ENCODE measurements around the gene NR1I2.

Gene NR1I2

GRCh38 chr3:119781330-119782198 lies at the start of gene NR1I2:
Gene NR1I2 (plus strand): TSS chr3:119782101.
- DNase-seq = no peak

- no peak for DNase-seq
These were observed 48.1 kb upstream of the NR1I2 start for GRCh38 chr3:119733812-119734211.

- no peak for DNase-seq
These were observed 43.2 kb upstream of the NR1I2 start for GRCh38 chr3:119738741-119739140.

- DNase-seq = no peak
These were observed 40.0 kb upstream of the NR1I2 start for GRCh38 chr3:119741657-119742590.

- no peak for DNase-seq
These were observed 38.0 kb upstream of the NR1I2 start for GRCh38 chr3:119743921-119744320.

- DNase-seq = no peak
These were observed 36.0 kb upstream of the NR1I2 start for GRCh38 chr3:119745942-119746341.

GRCh38 chr3:119746423-119746822 lies 35.5 kb upstream of the NR1I2 start:
- DNase-seq = no peak

- no peak for DNase-seq
These were observed 34.5 kb upstream of the NR1I2 start for GRCh38 chr3:119747357-119747756.

GRCh38 chr3:119748991-119749390 lies 32.9 kb upstream of the NR1I2 start:
- no peak for DNase-seq

- DNase-seq = no peak
These were observed 30.5 kb upstream of the NR1I2 start for GRCh38 chr3:119751423-119751822.

- no peak for DNase-seq
These were observed 21.9 kb upstream of the NR1I2 start for GRCh38 chr3:119759962-119760361.

- DNase-seq = no peak
These were observed 19.0 kb upstream of the NR1I2 start for GRCh38 chr3:119762876-119763275.

- DNase-seq = no peak
These were observed 18.4 kb upstream of the NR1I2 start for GRCh38 chr3:119763466-119763865.

GRCh38 chr3:119765239-119765638 lies 16.7 kb upstream of the NR1I2 start:
- no peak for DNase-seq

GRCh38 chr3:119767936-119768601 lies 13.8 kb upstream of the NR1I2 start:
- no peak for DNase-seq

GRCh38 chr3:119768668-119769393 lies 13.1 kb upstream of the NR1I2 start:
- no peak for DNase-seq

- DNase-seq = no peak
These were observed 12.3 kb upstream of the NR1I2 start for GRCh38 chr3:119769394-119770149.

- no peak for DNase-seq
These were observed 7.5 kb upstream of the NR1I2 start for GRCh38 chr3:119774444-119774843.

GRCh38 chr3:119776304-119776703 lies 5.6 kb upstream of the NR1I2 start:
- DNase-seq = no peak

- DNase-seq = no peak
These were observed 3.7 kb upstream of the NR1I2 start for GRCh38 chr3:119778176-119778575.

- no peak for DNase-seq
These were observed 3.1 kb upstream of the NR1I2 start for GRCh38 chr3:119778811-119779210.

Measured in stimulated activated CD4-positive, alpha-beta T cell treated with anti-CD3 and anti-CD28 coated beads, Interleukin-1b, Interleukin-23, amount 100 ng/mL, for 48 hours (primary cell).